B cell (primary cell): ENCODE data around the gene WDFY2. TPM values are rescaled to one million over a fixed set of nuclear protein-coding genes. Genes with fewer than 3 reads are reported as not detected.

ENCODE experiments used
- ATAC-seq: fragments of 200-7000 bp; cut with Tn5 transposase; one replicate; pipeline ENCODE4 v1.10.0; 2021; ENCODE audit warnings: low read depth, mild to moderate bottlenecking, moderate number of reproducible peaks, moderate library complexity
- CTCF ChIA-PET: fragments of 350-600 bp; sonication (Branson Sonifier 250); formaldehyde crosslinking; loops from one replicate; lab custom pipeline; 2021; ENCODE audit warnings: antibody characterized with exemption, inconsistent platforms; lab: Charles Lee
- POLR2A ChIA-PET: fragments of 350-600 bp; sonication (Branson Sonifier 250); formaldehyde crosslinking; loops from one replicate; lab custom pipeline; 2021; ENCODE audit warnings: antibody characterized with exemption; lab: Charles Lee
- DNase-seq: peaks from one replicate; pipeline ENCODE4 v3.0.0; 2013
- H2AFZ ChIP-seq: 2 replicates; pipeline ENCODE4 v1.6.1; 2012; ENCODE audit warnings: mild to moderate bottlenecking, low read depth, low read length; ENCODE audit not compliant: insufficient read depth, poor library complexity, severe bottlenecking
- H3K27ac ChIP-seq, 2 donors: 1 replicate in 1 of 2; 2 replicates in 1 of 2; pipeline ENCODE4 v1.5.1; 2012 to 2013; ENCODE audit warnings: low read length in 2 of 2, mild to moderate bottlenecking in 2 of 2, moderate library complexity in 1 of 2
- H3K27me3 ChIP-seq, 4 experiments: fragments of 200-600 bp in 1 of 4; sonication (generic) in 1 of 4; replicated peaks in 1 of 4; 1 replicate in 2 of 4; 2 replicates in 2 of 4; pipeline versions ENCODE4 v1.6.1 to v1.7.0; 2013 to 2016; ENCODE audit warnings: low read length in 3 of 4, mild to moderate bottlenecking in 2 of 4, mixed read lengths in 1 of 4, moderate library complexity in 1 of 4; ENCODE audit not compliant: insufficient read depth in 4 of 4, control insufficient read depth in 3 of 4; ENCODE audit errors: control extremely low read depth in 1 of 4
- H3K36me3 ChIP-seq, 2 experiments: replicated peaks in 1 of 2; 1 replicate in 1 of 2; 2 replicates in 1 of 2; pipeline versions ENCODE4 v1.6.1 to v1.7.1; 2013; ENCODE audit warnings: low read length in 1 of 2; ENCODE audit not compliant: insufficient read depth in 2 of 2, control insufficient read depth in 1 of 2; ENCODE audit errors: control extremely low read depth in 1 of 2, extremely low read depth in 1 of 2
- H3K4me1 ChIP-seq, 2 donors: fragments of 200-600 bp in 1 of 2; sonication (generic) in 1 of 2; 1 replicate in 1 of 2; 2 replicates in 1 of 2; pipeline versions ENCODE4 v1.5.1 to v1.6.1; 2013 to 2017; ENCODE audit warnings: low read length in 2 of 2; ENCODE audit not compliant: control insufficient read depth in 2 of 2, insufficient read depth in 2 of 2
- H3K4me2 ChIP-seq: replicated peaks from 2 replicates; pipeline ENCODE3; 2012; ENCODE audit warnings: mild to moderate bottlenecking, low read depth, low read length; ENCODE audit not compliant: poor library complexity, severe bottlenecking
- H3K4me3 ChIP-seq, 5 experiments: fragments of 200-600 bp in 1 of 5; sonication (generic) in 1 of 5; 1 replicate in 3 of 5; 2 replicates in 2 of 5; pipeline versions ENCODE4 v1.5.1 to v1.7.0; 2011 to 2016; ENCODE audit warnings: low read length in 4 of 5, mild to moderate bottlenecking in 4 of 5, low read depth in 2 of 5, control low read depth in 1 of 5, moderate library complexity in 1 of 5; ENCODE audit not compliant: insufficient read depth in 1 of 5; ENCODE audit errors: control extremely low read depth in 1 of 5, extremely low read depth in 1 of 5
- H3K79me2 ChIP-seq: fragments of 200-600 bp; sonication (generic); one replicate; pipeline ENCODE4 v1.6.0; 2016; ENCODE audit warnings: low read length; ENCODE audit not compliant: control insufficient read depth, insufficient read depth
- H3K9ac ChIP-seq: fragments of 200-600 bp; sonication (generic); 2 replicates; pipeline ENCODE4 v1.6.1; 2017; ENCODE audit warnings: mild to moderate bottlenecking, low read length, moderate library complexity
- H3K9me3 ChIP-seq, 3 donors: one replicate each; pipeline versions ENCODE4 v1.6.1 to v1.7.1; 2013; ENCODE audit warnings: low read length in 2 of 3; ENCODE audit not compliant: control insufficient read depth in 2 of 3, insufficient read depth in 1 of 3; ENCODE audit errors: control extremely low read depth in 1 of 3
- H4K20me1 ChIP-seq: 2 replicates; pipeline ENCODE4 v1.6.0; 2012; ENCODE audit warnings: mild to moderate bottlenecking, low read length; ENCODE audit not compliant: insufficient read depth, control insufficient read depth, poor library complexity, severe bottlenecking
- H3K27ac Mint-ChIP-seq: one replicate; pipeline ENCODE4 v1.8.0; 2021; ENCODE audit warnings: mixed read lengths
- H3K27me3 Mint-ChIP-seq: one replicate; pipeline ENCODE4 v1.8.0; 2021; ENCODE audit warnings: mixed read lengths
- H3K4me1 Mint-ChIP-seq: one replicate; pipeline ENCODE4 v1.8.0; 2021; ENCODE audit warnings: mixed read lengths
- H3K4me3 Mint-ChIP-seq: one replicate; pipeline ENCODE4 v1.8.0; 2021; ENCODE audit warnings: mixed read lengths
- H3K9me3 Mint-ChIP-seq: one replicate; pipeline ENCODE4 v1.8.0; 2022; ENCODE audit warnings: mixed read lengths; ENCODE audit not compliant: insufficient read depth
- CTCF ChIP-seq: fragments of 200-600 bp; IDR thresholded peaks from one replicate; pipeline ENCODE4 v1.8.0; 2022; ENCODE audit warnings: antibody characterized with exemption, mild to moderate bottlenecking
- EZH2 ChIP-seq: IDR thresholded peaks from 2 replicates; pipeline ENCODE4 v1.6.1; 2012; ENCODE audit warnings: borderline replicate concordance, low read depth, mild to moderate bottlenecking, moderate library complexity, low read length; ENCODE audit not compliant: insufficient read depth, poor library complexity, severe bottlenecking
- WGBS: methylation state at CpG from one replicate; pipeline ENCODE4 v1.1.5; 2013; ENCODE audit warnings: missing lambda C conversion rate; ENCODE audit not compliant: insufficient coverage; 5-methylcytosine and 5-hydroxymethylcytosine counted together
- intact Hi-C: fragments of 100-400 bp; cut with micrococcal nuclease; formaldehyde crosslinking; loops from one replicate; pipeline ENCODE4 v1.10.0; 2022
- polyA plus RNA-seq: library from polyadenylated mRNA; depleted of rRNA; stranded (reverse); fragments of >200 nt; gene quantifications from 2 replicates; pipeline ENCODE4 v1.2.3, GENCODE V29; 2012
- total RNA-seq, 2 donors: library from RNA; stranded (reverse); fragments of 120-200 nt in 1 of 2; gene quantifications; 1 replicate in 1 of 2; 2 replicates in 1 of 2; pipeline versions ENCODE4 v1.2.3 to v1.2.4, GENCODE V29; 2013 to 2022

WDFY2 gene
- total and polyA plus RNA-seq, 2 donors (not counting 1 experiment from before 2014, with no cell fraction given), result 12.4 to 47.7 TPM

- no peak overlapping the region for H3K4me3 ChIP-seq
- H3K9me3 ChIP-seq, result peaks cover 0 to 4% (median 3%) of the 10 kb centered on the region in 3 donors
- POLR2A ChIA-PET, result interaction anchor here (0.6 kb wide), 1 partner anchor 40 kb away, joined by 3 read pairs; no protein-coding TSS in a partner anchor
- no peak for ATAC-seq
- H3K79me2 ChIP-seq, result no peaks in the 10 kb centered on the region
- no peaks in the 10 kb centered on the region for H4K20me1 ChIP-seq
- Mint-ChIP-seq H3K9me3 (no peaks in the 10 kb centered on the region), H3K4me3 (no peak overlapping the region), H3K27ac (no peak overlapping the region), H3K4me1 (no peaks in the 10 kb centered on the region), H3K27me3 (no peaks in the 10 kb centered on the region)
- 100% methylated on average over 1 of the region's 2 CpGs for WGBS
- TF ChIP-seq EZH2, result no peak
- H2AFZ ChIP-seq, result no peak overlapping the region
- no peaks in the 10 kb centered on the region for H3K27me3 ChIP-seq
- H3K4me1 ChIP-seq, result no peaks in the 10 kb centered on the region
- intact Hi-C loops, result no loop called here
- H3K36me3 ChIP-seq, result peaks cover 4 to 47% of the 10 kb centered on the region in 2 experiments
- CTCF ChIA-PET, result interaction anchor here (0.6 kb wide), 1 partner anchor 297 kb away, joined by 3 read pairs; no protein-coding TSS in a partner anchor
- DNase-seq, result no peak
- no peak overlapping the region for H3K4me2 ChIP-seq
- H3K27ac ChIP-seq, result no peak overlapping the region
- H3K9ac ChIP-seq, result no peak overlapping the region
Measured at GRCh38 chr13:51742031-51742430, 157.8 kb downstream of the WDFY2 start.

GRCh38 chr13:51742611-51743010 is 158.3 kb downstream of the WDFY2 start:
- no peak for TF ChIP-seq CTCF
- TF ChIP-seq EZH2, result no peak
- H3K4me3 Mint-ChIP-seq, result no peak overlapping the region
- POLR2A ChIA-PET, result interaction anchor here (0.6 kb wide), 1 partner anchor 41 kb away, joined by 3 read pairs; no protein-coding TSS in a partner anchor

More at GRCh38 chr13:51742611-51743010, 158.3 kb downstream of the WDFY2 start:
- DNase-seq (no peak), ATAC-seq (no peak)
- no peak overlapping the region for H3K27ac ChIP-seq
- no peaks in the 10 kb centered on the region for H3K4me1 Mint-ChIP-seq
- no peaks in the 10 kb centered on the region for H4K20me1 ChIP-seq
- no peak overlapping the region for H3K4me3 ChIP-seq
- no peak overlapping the region for H3K9ac ChIP-seq
- H3K4me1 ChIP-seq, result no peaks in the 10 kb centered on the region
- H3K9me3 Mint-ChIP-seq, result no peaks in the 10 kb centered on the region
- H3K36me3 ChIP-seq, result peaks cover 4 to 52% of the 10 kb centered on the region in 2 experiments
- no peaks in the 10 kb centered on the region for H3K79me2 ChIP-seq
- no peaks in the 10 kb centered on the region for H3K27me3 ChIP-seq
- WGBS, result no CpG with 5 or more reads among the region's 2 CpGs
- no peak overlapping the region for H3K4me2 ChIP-seq
- no peak overlapping the region for H2AFZ ChIP-seq
- intact Hi-C loops, result no loop called here
- no peaks in the 10 kb centered on the region for H3K27me3 Mint-ChIP-seq
- CTCF ChIA-PET, result interaction anchor here (0.6 kb wide), 1 partner anchor 298 kb away, joined by 3 read pairs; no protein-coding TSS in a partner anchor
- H3K27ac Mint-ChIP-seq, result no peak overlapping the region
- peaks cover 3 to 8% (median 4%) of the 10 kb centered on the region in 3 donors for H3K9me3 ChIP-seq
